ENCODE results near the gene SH2D1A. TPM values are rescaled to one million over a fixed set of nuclear protein-coding genes. Genes with fewer than 3 reads are reported as not detected.

The SH2D1A gene
- polyA plus RNA-seq, 1 of the 3 experiments (the other 2 are of a cell fraction) = not detected

GRCh38 chrX:124347242-124347641 is 879 bp downstream of the SH2D1A start (continued):
- TF ChIP-seq REST (IDR thresholded peaks at IDR 0.05; ENCODE audit: low read depth, low read length) (no peak), RAD21 (IDR thresholded peaks at IDR 0.05; ENCODE audit: low read length) (no peak)

- Histone ChIP-seq H4K20me1 (ENCODE audit: insufficient read depth) (no peaks in the 10 kb centered on the region), H3K36me3 (replicated peaks in 1 of 2; ENCODE audit: control insufficient read depth in 1 of 2, insufficient read depth in 2 of 2, low read length in 1 of 2) (no peaks in the 10 kb centered on the region), H3K9ac (no peak overlapping the region), H3K4me2 (no peak overlapping the region), H3K27me3 (ENCODE audit: insufficient read depth) (no peaks in the 10 kb centered on the region), H3K9me2 (no peaks in the 10 kb centered on the region), H3K9me3 (no peaks in the 10 kb centered on the region), H3K27ac (ENCODE audit: low read depth in 2 of 2, low read length in 1 of 2) (no peak overlapping the region), H3K79me2 (ENCODE audit: insufficient read depth) (no peaks in the 10 kb centered on the region), H3K4me3 (ENCODE audit: low read depth in 2 of 2, low read length in 1 of 2) (no peak overlapping the region), H3F3A (replicated peaks; ENCODE audit: insufficient read depth) (no peaks in the 10 kb centered on the region), H3K4me1 (ENCODE audit: control insufficient read depth in 1 of 2, insufficient read depth in 2 of 2, low read depth in 1 of 2, low read length in 1 of 2) (no peaks in the 10 kb centered on the region), H2AFZ (ENCODE audit: low read depth) (no peak overlapping the region)
- POLR2A ChIA-PET = no interaction called here
- CTCF ChIA-PET = no interaction called here
- no peak for DNase-seq
- TF ChIP-seq SIN3A (IDR thresholded peaks at IDR 0.05; ENCODE audit: borderline replicate concordance, low read depth, low read length) (no peak), FOXM1 (IDR thresholded peaks at IDR 0.05; ENCODE audit: low read depth) (no peak), RFX5 (IDR thresholded peaks at IDR 0.05; ENCODE audit: low read length) (no peak), EP300 (IDR thresholded peaks at IDR 0.05; ENCODE audit: borderline replicate concordance in 1 of 2, low read depth in 1 of 2, low read length in 1 of 2) (no peak), POLR2AphosphoS5 (IDR thresholded peaks at IDR 0.05; ENCODE audit: low read depth, low read length) (no peak), PBX3 (IDR thresholded peaks at IDR 0.05) (no peak), GATA2 (CRISPR knock-in tag; IDR thresholded peaks at IDR 0.05) (no peak), REST (IDR thresholded peaks at IDR 0.05; ENCODE audit: low read depth, low read length) (no peak), NFIC (IDR thresholded peaks at IDR 0.05; ENCODE audit: borderline replicate concordance) (no peak), IRF3 (IDR thresholded peaks at IDR 0.05; ENCODE audit: low read depth, low read length) (no peak), TAF1 (IDR thresholded peaks at IDR 0.05; ENCODE audit: borderline replicate concordance, low read depth, low read length) (no peak), MEF2A (IDR thresholded peaks at IDR 0.05; ENCODE audit: borderline replicate concordance, low read depth) (no peak), ELF1 (IDR thresholded peaks at IDR 0.05) (no peak), ZBTB33 (IDR thresholded peaks at IDR 0.05; ENCODE audit: borderline replicate concordance, low read depth) (no peak), FOSL2 (IDR thresholded peaks at IDR 0.05; ENCODE audit: borderline replicate concordance, low read depth) (no peak), MAX (IDR thresholded peaks at IDR 0.05; ENCODE audit: low read depth) (no peak), USF2 (IDR thresholded peaks at IDR 0.05; ENCODE audit: borderline replicate concordance, low read depth, low read length) (no peak), RCOR1 (IDR thresholded peaks at IDR 0.05; ENCODE audit: low read length) (no peak)
- 43% methylated on average over 5 of the region's 5 CpGs for WGBS (ENCODE audit: low lambda C conversion rate)
Observed at GRCh38 chrX:124348182-124348581, 1.8 kb downstream of the SH2D1A start.
